Stimulated activated memory B cell treated with anti-CD40 and anti-IgM and Interleukin-4, amounts not matched to agents 10 μg/mL and 1 μg/mL and 100 μg/mL, for 72 hours (primary cell): ENCODE results near the gene SH3PXD2A.
A peak's percentile ranks its signal among the peaks of the same experiment; 100 is the strongest.

Source experiments
- ATAC-seq: fragments of 150-1000 bp; cut with Tn5 transposase; 2 replicates; pipeline ENCODE4 v1.10.0; 2021
- H3K27ac Mint-ChIP-seq: one replicate; pipeline ENCODE4 v1.8.0; 2022; ENCODE audit warnings: mild to moderate bottlenecking, mixed read lengths
- H3K27me3 Mint-ChIP-seq: one replicate; pipeline ENCODE4 v1.8.0; 2022; ENCODE audit warnings: mixed read lengths
- H3K36me3 Mint-ChIP-seq: one replicate; pipeline ENCODE4 v1.8.0; 2022; ENCODE audit warnings: mixed read lengths
- H3K4me1 Mint-ChIP-seq: one replicate; pipeline ENCODE4 v1.8.0; 2022; ENCODE audit warnings: mixed read lengths
- H3K4me3 Mint-ChIP-seq: one replicate; pipeline ENCODE4 v1.8.0; 2022; ENCODE audit warnings: mild to moderate bottlenecking, moderate library complexity, mixed read lengths
- H3K9me3 Mint-ChIP-seq: one replicate; pipeline ENCODE4 v1.8.0; 2022; ENCODE audit warnings: mixed read lengths

The SH3PXD2A gene, protein sequence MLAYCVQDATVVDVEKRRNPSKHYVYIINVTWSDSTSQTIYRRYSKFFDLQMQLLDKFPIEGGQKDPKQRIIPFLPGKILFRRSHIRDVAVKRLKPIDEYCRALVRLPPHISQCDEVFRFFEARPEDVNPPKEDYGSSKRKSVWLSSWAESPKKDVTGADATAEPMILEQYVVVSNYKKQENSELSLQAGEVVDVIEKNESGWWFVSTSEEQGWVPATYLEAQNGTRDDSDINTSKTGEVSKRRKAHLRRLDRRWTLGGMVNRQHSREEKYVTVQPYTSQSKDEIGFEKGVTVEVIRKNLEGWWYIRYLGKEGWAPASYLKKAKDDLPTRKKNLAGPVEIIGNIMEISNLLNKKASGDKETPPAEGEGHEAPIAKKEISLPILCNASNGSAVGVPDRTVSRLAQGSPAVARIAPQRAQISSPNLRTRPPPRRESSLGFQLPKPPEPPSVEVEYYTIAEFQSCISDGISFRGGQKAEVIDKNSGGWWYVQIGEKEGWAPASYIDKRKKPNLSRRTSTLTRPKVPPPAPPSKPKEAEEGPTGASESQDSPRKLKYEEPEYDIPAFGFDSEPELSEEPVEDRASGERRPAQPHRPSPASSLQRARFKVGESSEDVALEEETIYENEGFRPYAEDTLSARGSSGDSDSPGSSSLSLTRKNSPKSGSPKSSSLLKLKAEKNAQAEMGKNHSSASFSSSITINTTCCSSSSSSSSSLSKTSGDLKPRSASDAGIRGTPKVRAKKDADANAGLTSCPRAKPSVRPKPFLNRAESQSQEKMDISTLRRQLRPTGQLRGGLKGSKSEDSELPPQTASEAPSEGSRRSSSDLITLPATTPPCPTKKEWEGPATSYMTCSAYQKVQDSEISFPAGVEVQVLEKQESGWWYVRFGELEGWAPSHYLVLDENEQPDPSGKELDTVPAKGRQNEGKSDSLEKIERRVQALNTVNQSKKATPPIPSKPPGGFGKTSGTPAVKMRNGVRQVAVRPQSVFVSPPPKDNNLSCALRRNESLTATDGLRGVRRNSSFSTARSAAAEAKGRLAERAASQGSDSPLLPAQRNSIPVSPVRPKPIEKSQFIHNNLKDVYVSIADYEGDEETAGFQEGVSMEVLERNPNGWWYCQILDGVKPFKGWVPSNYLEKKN

GRCh38 chr10:103855424-103855823 lies at the start of gene SH3PXD2A:
Gene SH3PXD2A (minus strand): TSS chr10:103855576. CDS start chr10:103855266, 310 bp downstream.
- Mint-ChIP-seq H3K4me1 (peaks cover 20% of the 10 kb centered on the region), H3K4me3 (peak within 1 kb of the TSS; percentile 71), H3K9me3 (no peaks in the 10 kb centered on the region), H3K27me3 (peaks cover 58% of the 10 kb centered on the region), H3K27ac (no peak within 1 kb of the TSS), H3K36me3 (no peaks in the 10 kb centered on the region)
- ATAC-seq = peak; percentile 40

- Mint-ChIP-seq H3K4me3 (no peak overlapping the region), H3K36me3 (peaks cover 38% of the 10 kb centered on the region), H3K4me1 (no peaks in the 10 kb centered on the region), H3K27ac (no peak overlapping the region), H3K27me3 (no peaks in the 10 kb centered on the region), H3K9me3 (no peaks in the 10 kb centered on the region)
- ATAC-seq = no peak
Measured at GRCh38 chr10:103901299-103901698, 45.9 kb upstream of the SH3PXD2A start.

- Mint-ChIP-seq H3K9me3 (no peaks in the 10 kb centered on the region), H3K27me3 (no peaks in the 10 kb centered on the region), H3K4me1 (no peaks in the 10 kb centered on the region), H3K27ac (no peak overlapping the region), H3K4me3 (no peak overlapping the region), H3K36me3 (peaks cover 46% of the 10 kb centered on the region)
- no peak for ATAC-seq
Measured at GRCh38 chr10:103899312-103899711, 43.9 kb upstream of the SH3PXD2A start.

DNA sequence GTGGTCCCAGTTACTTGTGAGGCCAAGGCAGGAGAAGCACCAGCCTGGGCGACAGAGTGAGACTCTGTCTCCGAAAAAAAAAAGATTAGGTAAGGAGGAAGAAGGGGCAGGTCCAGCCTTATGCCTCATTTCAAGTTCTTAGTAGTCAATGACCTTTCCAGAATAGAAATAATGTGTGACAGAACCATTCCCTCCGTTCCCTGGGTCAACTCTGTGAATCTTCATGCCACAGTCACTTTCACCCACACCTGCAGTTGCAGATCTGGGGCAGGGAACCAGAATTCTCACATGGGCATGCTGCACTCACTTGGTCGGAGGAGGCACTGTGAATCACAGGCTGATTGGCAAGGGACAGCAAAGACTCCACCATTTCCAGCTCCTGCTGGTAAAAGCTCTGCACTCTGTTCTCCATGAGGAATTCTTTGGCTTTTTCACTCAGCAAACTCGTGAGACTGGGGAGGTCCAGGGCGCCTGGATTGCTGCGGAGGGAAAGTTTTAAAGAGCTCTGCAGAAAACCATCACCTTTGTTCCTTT lies 41.9 kb upstream of the SH3PXD2A start:
- ATAC-seq = no peak
- H3K27me3 Mint-ChIP-seq = no peaks in the 10 kb centered on the region
- H3K27ac Mint-ChIP-seq = no peak overlapping the region
- H3K4me1 Mint-ChIP-seq = no peaks in the 10 kb centered on the region
- peaks cover 41% of the 10 kb centered on the region for H3K36me3 Mint-ChIP-seq
- H3K9me3 Mint-ChIP-seq = no peaks in the 10 kb centered on the region
- H3K4me3 Mint-ChIP-seq = no peak overlapping the region

GRCh38 chr10:103896225-103896624 lies 40.8 kb upstream of the SH3PXD2A start:
- no peaks in the 10 kb centered on the region for H3K4me1 Mint-ChIP-seq
- no peak overlapping the region for H3K4me3 Mint-ChIP-seq
- peaks cover 44% of the 10 kb centered on the region for H3K36me3 Mint-ChIP-seq

GRCh38 chr10:103895411-103896186 lies 40.2 kb upstream of the SH3PXD2A start:
- no peaks in the 10 kb centered on the region for H3K4me1 Mint-ChIP-seq
- no peak overlapping the region for H3K4me3 Mint-ChIP-seq
- ATAC-seq = no peak
- peak overlapping the region; percentile 19 for H3K27ac Mint-ChIP-seq
- H3K9me3 Mint-ChIP-seq = no peaks in the 10 kb centered on the region
- no peaks in the 10 kb centered on the region for H3K27me3 Mint-ChIP-seq
- H3K36me3 Mint-ChIP-seq = peaks cover 42% of the 10 kb centered on the region

More at GRCh38 chr10:103896225-103896624, 40.8 kb upstream of the SH3PXD2A start:
- Mint-ChIP-seq H3K9me3 (no peaks in the 10 kb centered on the region), H3K27me3 (no peaks in the 10 kb centered on the region), H3K27ac (no peak overlapping the region)
- no peak for ATAC-seq

DNA sequence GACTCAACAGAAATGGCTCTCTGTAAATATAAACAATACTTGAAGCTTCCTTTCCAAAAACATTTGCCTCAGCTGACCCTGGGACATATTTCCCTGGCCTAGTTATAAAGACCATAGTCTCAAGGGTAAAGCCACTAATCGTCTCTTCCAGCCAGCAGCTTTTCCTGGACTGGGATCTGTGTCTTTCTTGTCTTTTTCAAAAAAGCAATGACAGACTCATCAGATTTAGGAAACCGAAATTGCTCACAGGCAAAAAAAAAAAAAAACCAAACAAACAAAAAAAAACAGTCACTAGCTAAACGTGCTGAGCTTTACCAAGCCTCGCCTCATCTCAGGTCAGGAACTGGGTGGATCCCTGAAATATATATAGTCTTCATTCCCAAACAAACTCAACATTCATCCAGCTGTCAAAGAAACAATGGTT lies 39.1 kb upstream of the SH3PXD2A start:
- Mint-ChIP-seq H3K36me3 (peaks cover 39% of the 10 kb centered on the region), H3K27ac (peak overlapping the region; percentile 19), H3K9me3 (no peaks in the 10 kb centered on the region), H3K4me3 (no peak overlapping the region), H3K27me3 (no peaks in the 10 kb centered on the region), H3K4me1 (no peaks in the 10 kb centered on the region)
- ATAC-seq = no peak

DNA sequence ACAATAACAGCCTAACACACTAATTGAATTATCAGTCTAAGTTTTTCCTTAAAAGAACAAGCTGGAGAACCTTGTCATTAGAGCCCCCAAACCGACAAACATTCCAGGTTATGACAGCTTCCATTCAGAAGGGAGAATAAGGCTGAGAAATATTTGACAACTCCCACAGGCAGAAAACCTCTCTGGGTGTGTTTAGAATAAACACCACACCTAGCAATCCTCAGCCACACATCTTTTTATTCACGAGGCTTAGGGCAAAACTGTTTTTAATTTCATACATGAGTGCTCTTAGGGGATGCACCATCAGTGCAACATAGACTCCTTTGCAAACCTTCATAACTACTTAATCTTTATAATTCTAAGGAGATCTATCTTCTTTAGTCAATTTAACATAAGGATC lies 38.4 kb upstream of the SH3PXD2A start:
- no peaks in the 10 kb centered on the region for H3K27me3 Mint-ChIP-seq
- H3K9me3 Mint-ChIP-seq = no peaks in the 10 kb centered on the region
- H3K36me3 Mint-ChIP-seq = peaks cover 43% of the 10 kb centered on the region
- ATAC-seq = no peak
- H3K4me3 Mint-ChIP-seq = no peak overlapping the region
- H3K4me1 Mint-ChIP-seq = no peaks in the 10 kb centered on the region
- H3K27ac Mint-ChIP-seq = peak overlapping the region; percentile 19

DNA sequence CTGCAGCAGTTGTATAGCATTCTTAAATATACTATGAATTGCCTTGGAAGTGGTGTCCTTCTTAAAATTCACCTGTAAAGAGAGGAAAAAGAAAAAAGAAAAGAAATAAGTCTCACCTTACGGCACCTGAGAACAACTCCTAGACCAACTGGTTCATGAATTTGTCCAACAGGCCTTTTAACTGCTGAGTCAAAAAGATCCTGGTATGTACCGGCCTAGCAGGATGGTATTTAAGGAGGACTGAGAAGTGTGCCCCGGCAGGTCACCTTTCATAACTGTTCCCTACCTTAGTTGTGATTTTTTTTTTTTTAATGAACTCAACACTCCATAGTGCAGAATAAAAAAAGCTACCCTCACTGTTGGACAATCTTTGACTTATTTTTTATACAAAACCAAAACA lies 36.8 kb upstream of the SH3PXD2A start:
- Mint-ChIP-seq H3K27ac (no peak overlapping the region), H3K27me3 (no peaks in the 10 kb centered on the region), H3K36me3 (peaks cover 41% of the 10 kb centered on the region), H3K9me3 (no peaks in the 10 kb centered on the region), H3K4me1 (no peaks in the 10 kb centered on the region), H3K4me3 (no peak overlapping the region)
- no peak for ATAC-seq

- Mint-ChIP-seq H3K36me3 (peaks cover 35% of the 10 kb centered on the region), H3K4me1 (no peaks in the 10 kb centered on the region), H3K4me3 (no peak overlapping the region), H3K9me3 (no peaks in the 10 kb centered on the region), H3K27me3 (no peaks in the 10 kb centered on the region), H3K27ac (no peak overlapping the region)
- no peak for ATAC-seq
Measured at GRCh38 chr10:103890688-103891087, 35.3 kb upstream of the SH3PXD2A start.

GRCh38 chr10:103890194-103890658 lies 34.9 kb upstream of the SH3PXD2A start:
- H3K9me3 Mint-ChIP-seq = no peaks in the 10 kb centered on the region
- no peak for ATAC-seq
- H3K4me3 Mint-ChIP-seq = no peak overlapping the region
- H3K27me3 Mint-ChIP-seq = no peaks in the 10 kb centered on the region
- H3K27ac Mint-ChIP-seq = no peak overlapping the region
- H3K36me3 Mint-ChIP-seq = peaks cover 30% of the 10 kb centered on the region
- H3K4me1 Mint-ChIP-seq = no peaks in the 10 kb centered on the region

DNA sequence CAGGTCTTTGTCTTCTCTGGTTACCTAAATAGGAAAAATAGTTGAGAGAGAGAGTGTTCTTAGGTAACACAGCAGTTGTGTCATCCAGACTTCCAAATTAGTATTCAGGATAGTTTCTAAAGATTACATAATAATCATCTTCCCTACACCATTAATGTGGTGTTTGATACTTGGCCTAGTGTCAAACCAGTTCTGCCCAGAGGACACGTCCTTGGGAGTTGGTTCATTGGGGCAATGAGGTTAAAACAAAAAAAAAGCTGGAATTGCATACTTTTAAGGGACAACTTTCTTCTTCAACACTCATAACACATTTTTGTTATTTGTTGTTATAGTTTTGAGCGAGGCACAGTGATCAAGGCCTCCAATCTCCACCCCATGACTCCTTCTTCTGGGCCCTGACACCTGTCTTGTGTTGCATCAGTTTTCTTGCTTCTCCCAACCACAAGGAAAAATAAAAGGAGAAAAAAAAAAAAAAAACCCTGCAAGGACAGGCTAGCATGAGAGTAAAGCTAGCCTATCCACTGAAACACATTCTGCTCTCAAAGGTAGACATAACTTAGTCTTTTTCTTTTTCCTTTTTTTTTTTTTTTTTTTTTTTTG lies 33.8 kb upstream of the SH3PXD2A start:
- Mint-ChIP-seq H3K4me3 (no peak overlapping the region), H3K27me3 (no peaks in the 10 kb centered on the region), H3K27ac (peak overlapping the region; percentile 40), H3K4me1 (no peaks in the 10 kb centered on the region), H3K9me3 (no peaks in the 10 kb centered on the region), H3K36me3 (peaks cover 25% of the 10 kb centered on the region)
- no peak for ATAC-seq

DNA sequence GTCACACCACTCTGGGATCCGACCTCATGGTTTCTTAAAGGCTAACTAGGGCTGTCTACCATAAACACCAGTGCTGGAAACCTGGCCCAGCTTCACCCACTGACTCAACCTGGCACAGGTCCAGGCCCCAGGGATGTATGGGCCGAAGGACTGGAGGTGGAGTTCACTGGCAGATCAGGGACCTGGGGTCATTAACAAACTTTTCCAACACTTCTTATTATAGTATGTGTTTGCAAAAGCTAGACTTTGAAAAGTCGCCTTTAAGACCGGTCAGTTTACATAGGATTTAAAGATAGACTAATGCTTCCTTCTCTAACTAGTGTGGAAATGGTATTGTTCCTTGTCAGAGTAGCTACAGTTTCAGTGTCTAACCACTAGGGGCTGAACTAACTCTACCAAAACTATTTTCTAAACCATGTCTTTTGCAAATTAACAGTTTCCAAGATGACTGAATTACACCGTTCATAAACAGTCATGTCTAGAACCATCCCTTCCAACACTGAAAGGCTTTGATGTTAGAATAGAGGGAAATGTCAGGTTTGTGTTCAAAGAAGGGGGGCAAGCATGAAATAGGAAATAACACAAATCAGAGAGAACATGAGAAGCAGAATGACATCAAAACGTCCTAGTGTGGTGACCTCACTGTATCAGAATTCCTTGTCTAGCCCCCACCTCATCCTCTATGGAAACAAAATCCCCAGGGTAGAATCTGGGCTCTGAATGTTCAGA lies 32.9 kb upstream of the SH3PXD2A start:
- Mint-ChIP-seq H3K27me3 (no peaks in the 10 kb centered on the region), H3K9me3 (no peaks in the 10 kb centered on the region), H3K36me3 (peaks cover 28% of the 10 kb centered on the region), H3K4me3 (no peak overlapping the region), H3K27ac (peak overlapping the region; percentile 40), H3K4me1 (no peaks in the 10 kb centered on the region)
- peak; percentile 54 for ATAC-seq
